GM18511 (cell line): ENCODE data around the gene CELF5.
"Not testable (repeated sequence)": the region's sequence is repeated elsewhere in the genome, so short reads cannot be mapped to it uniquely, and the experiment has no call there.

Source experiments
- ATAC-seq: cut with Tn5 transposase; IDR thresholded peaks from one replicate; pipeline ENCODE4 v1.9.1; 2021; ENCODE audit warnings: mild to moderate bottlenecking, moderate library complexity; ENCODE audit not compliant: unreplicated experiment

The CELF5 gene

GRCh38 chr19:3189702-3190469 lies 34.6 kb upstream of the CELF5 start:
- ATAC-seq: no peak

- no peak for ATAC-seq
These were observed 34.0 kb upstream of the CELF5 start for GRCh38 chr19:3190470-3190770.

GRCh38 chr19:3190921-3191805 lies 33.3 kb upstream of the CELF5 start:
- no peak for ATAC-seq

- ATAC-seq: not testable (repeated sequence)
These were observed 32.7 kb upstream of the CELF5 start for GRCh38 chr19:3191806-3192104.

- ATAC-seq: no peak
These were observed 32.2 kb upstream of the CELF5 start for GRCh38 chr19:3192228-3192635.

GRCh38 chr19:3192684-3193083 lies 31.8 kb upstream of the CELF5 start:
- ATAC-seq: no peak

- ATAC-seq: no peak
These were observed 31.0 kb upstream of the CELF5 start for GRCh38 chr19:3193256-3194105.

- ATAC-seq: no peak
These were observed 30.1 kb upstream of the CELF5 start for GRCh38 chr19:3194106-3195087.

- no peak for ATAC-seq
These were observed 28.2 kb upstream of the CELF5 start for GRCh38 chr19:3196064-3196932.

- no peak for ATAC-seq
These were observed 27.6 kb upstream of the CELF5 start for GRCh38 chr19:3196933-3197205.

- no peak for ATAC-seq
These were observed 25.4 kb upstream of the CELF5 start for GRCh38 chr19:3198901-3199700.

GRCh38 chr19:3201072-3201700 lies 23.3 kb upstream of the CELF5 start:
- no peak for ATAC-seq

GRCh38 chr19:3201911-3202310 lies 22.6 kb upstream of the CELF5 start:
- ATAC-seq: no peak

GRCh38 chr19:3202346-3202745 lies 22.1 kb upstream of the CELF5 start:
- ATAC-seq: no peak

- not testable (repeated sequence) for ATAC-seq
These were observed 21.6 kb upstream of the CELF5 start for GRCh38 chr19:3202895-3203294.

- ATAC-seq: no peak
These were observed 20.4 kb upstream of the CELF5 start for GRCh38 chr19:3203805-3204645.

GRCh38 chr19:3204646-3205275 lies 19.7 kb upstream of the CELF5 start:
- no peak for ATAC-seq
